Lower lobe of right lung (tissue), 2 donors: ENCODE measurements around the gene COG4. TPM values are rescaled to one million over a fixed set of nuclear protein-coding genes. Genes with fewer than 3 reads are reported as not detected.

Source experiments
- ATAC-seq, 2 donors: fragments of 200-7000 bp; cut with Tn5 transposase; one replicate each; pipeline ENCODE4 v1.9.1; 2020 to 2022; ENCODE audit warnings: mild to moderate bottlenecking in 2 of 2, moderate library complexity in 2 of 2
- DNase-seq: peaks from one replicate; pipeline ENCODE4 v3.0.0-alpha.2; 2020
- H3K27ac ChIP-seq: fragments of 200-600 bp; one replicate; pipeline ENCODE4 v1.8.0; 2022
- H3K27me3 ChIP-seq: fragments of 200-600 bp; one replicate; pipeline ENCODE4 v1.8.0; 2022; ENCODE audit warnings: low read depth
- H3K36me3 ChIP-seq: fragments of 200-600 bp; one replicate; pipeline ENCODE4 v1.8.0; 2022; ENCODE audit warnings: mild to moderate bottlenecking
- H3K4me1 ChIP-seq: fragments of 200-600 bp; one replicate; pipeline ENCODE4 v1.8.0; 2022
- H3K4me3 ChIP-seq: fragments of 200-600 bp; one replicate; pipeline ENCODE4 v1.8.0; 2022; ENCODE audit warnings: mild to moderate bottlenecking
- H3K9me3 ChIP-seq: fragments of 200-600 bp; one replicate; pipeline ENCODE4 v1.8.0; 2022
- intact Hi-C: fragments of 100-400 bp; cut with DNase I; formaldehyde crosslinking; loops from one replicate; pipeline ENCODE4 v1.11.0; 2022
- total RNA-seq: library from RNA; stranded (reverse); fragmentation: NEBNext Ultra II Directional; extraction: Animal tissue kit (Norgen Biotek cat#: 25700); gene quantifications from one replicate; pipeline ENCODE4 v1.2.1, GENCODE V29; 2021
- TF ChIP-seq, protein P1 (sequence below): fragments of 200-600 bp; IDR thresholded peaks from one replicate; pipeline ENCODE4 v1.8.0; 2022; ENCODE audit warnings: antibody characterized with exemption, mild to moderate bottlenecking
- donor health status: DM: no; HTN: yes; CAD: no; lungs with severe emphysema.

COG4 gene
- total RNA-seq, 1 donor from 2014 or later: 62.0 TPM

DNA sequence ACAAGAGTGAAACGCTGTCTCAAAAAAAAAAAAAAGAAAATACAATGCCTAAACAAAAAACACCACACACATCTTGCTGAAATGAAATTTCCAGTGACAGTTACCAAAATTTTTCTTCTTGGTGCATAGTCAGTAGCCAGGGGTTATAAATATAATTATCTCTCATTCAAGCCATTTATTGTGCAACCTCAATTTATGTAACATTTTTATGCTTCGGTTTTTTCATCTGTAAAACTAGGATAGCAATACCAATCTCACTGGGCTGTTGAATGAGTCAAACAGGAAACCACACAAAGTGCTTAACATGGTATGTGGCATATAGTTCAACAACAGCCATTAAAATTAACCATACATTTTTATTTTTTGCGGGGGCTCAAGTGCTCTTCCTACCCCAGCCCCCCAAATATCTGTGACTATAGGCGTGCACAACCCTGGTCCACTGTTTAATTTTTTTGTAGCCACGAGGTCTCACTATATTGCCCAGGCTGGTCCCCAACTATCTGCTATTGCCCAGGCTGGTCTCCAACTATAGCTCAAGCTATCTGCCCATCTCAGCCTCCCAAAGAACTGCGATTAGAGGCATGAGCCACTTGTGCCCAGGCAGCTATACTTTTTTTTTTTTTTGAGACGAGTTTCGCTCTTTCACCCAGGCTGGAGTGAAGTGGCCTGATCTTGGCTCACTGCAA, 2.6 kb downstream of the COG4 start:
- H3K4me3 ChIP-seq: no peak overlapping the region
- DNase-seq: no peak
- peaks cover 30% of the 10 kb centered on the region for H3K4me1 ChIP-seq
- peaks cover 31% of the 10 kb centered on the region for H3K36me3 ChIP-seq
- no peaks in the 10 kb centered on the region for H3K9me3 ChIP-seq
- intact Hi-C loops: no loop called here
- TF ChIP-seq, protein P1, sequence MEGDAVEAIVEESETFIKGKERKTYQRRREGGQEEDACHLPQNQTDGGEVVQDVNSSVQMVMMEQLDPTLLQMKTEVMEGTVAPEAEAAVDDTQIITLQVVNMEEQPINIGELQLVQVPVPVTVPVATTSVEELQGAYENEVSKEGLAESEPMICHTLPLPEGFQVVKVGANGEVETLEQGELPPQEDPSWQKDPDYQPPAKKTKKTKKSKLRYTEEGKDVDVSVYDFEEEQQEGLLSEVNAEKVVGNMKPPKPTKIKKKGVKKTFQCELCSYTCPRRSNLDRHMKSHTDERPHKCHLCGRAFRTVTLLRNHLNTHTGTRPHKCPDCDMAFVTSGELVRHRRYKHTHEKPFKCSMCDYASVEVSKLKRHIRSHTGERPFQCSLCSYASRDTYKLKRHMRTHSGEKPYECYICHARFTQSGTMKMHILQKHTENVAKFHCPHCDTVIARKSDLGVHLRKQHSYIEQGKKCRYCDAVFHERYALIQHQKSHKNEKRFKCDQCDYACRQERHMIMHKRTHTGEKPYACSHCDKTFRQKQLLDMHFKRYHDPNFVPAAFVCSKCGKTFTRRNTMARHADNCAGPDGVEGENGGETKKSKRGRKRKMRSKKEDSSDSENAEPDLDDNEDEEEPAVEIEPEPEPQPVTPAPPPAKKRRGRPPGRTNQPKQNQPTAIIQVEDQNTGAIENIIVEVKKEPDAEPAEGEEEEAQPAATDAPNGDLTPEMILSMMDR: no peak
- H3K27me3 ChIP-seq: no peaks in the 10 kb centered on the region
- ATAC-seq: no peak
- no peak overlapping the region for H3K27ac ChIP-seq

- no peak overlapping the region for H3K27ac ChIP-seq
- ATAC-seq: no peak
- no peak for DNase-seq
- H3K9me3 ChIP-seq: no peaks in the 10 kb centered on the region
- TF ChIP-seq, protein P1: no peak
- H3K27me3 ChIP-seq: no peaks in the 10 kb centered on the region
- no peaks in the 10 kb centered on the region for H3K4me1 ChIP-seq
- intact Hi-C loops: no loop called here
- peaks cover 100% of the 10 kb centered on the region for H3K36me3 ChIP-seq
- H3K4me3 ChIP-seq: no peak overlapping the region
These were observed 10.9 kb downstream of the COG4 start for GRCh38 chr16:70512456-70512855.

DNA sequence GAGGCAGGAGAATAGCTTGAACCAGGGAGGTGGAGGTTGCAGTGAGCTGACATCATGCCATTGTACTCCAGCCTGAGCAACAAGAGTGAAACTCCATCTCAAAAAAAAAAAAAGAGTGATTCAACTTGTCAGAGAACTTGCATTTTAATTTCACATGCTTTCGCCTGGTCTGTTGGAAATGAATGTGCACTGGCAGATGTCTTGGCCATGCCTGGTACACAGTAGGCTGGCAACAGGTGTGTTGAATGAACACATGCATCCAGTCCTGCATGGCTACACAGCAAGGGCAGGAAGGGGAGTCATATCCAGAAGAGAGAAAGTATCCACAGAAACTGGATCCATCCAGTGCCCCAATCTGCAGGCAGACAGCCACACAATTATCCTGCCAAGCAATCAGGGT, 11.5 kb downstream of the COG4 start:
- H3K36me3 ChIP-seq: peaks cover 100% of the 10 kb centered on the region
- no peaks in the 10 kb centered on the region for H3K9me3 ChIP-seq
- DNase-seq: no peak
- intact Hi-C loops: no loop called here
- ATAC-seq: no peak
- no peaks in the 10 kb centered on the region for H3K4me1 ChIP-seq
- no peak overlapping the region for H3K4me3 ChIP-seq
- TF ChIP-seq, protein P1: no peak
- no peaks in the 10 kb centered on the region for H3K27me3 ChIP-seq
- no peak overlapping the region for H3K27ac ChIP-seq

DNA sequence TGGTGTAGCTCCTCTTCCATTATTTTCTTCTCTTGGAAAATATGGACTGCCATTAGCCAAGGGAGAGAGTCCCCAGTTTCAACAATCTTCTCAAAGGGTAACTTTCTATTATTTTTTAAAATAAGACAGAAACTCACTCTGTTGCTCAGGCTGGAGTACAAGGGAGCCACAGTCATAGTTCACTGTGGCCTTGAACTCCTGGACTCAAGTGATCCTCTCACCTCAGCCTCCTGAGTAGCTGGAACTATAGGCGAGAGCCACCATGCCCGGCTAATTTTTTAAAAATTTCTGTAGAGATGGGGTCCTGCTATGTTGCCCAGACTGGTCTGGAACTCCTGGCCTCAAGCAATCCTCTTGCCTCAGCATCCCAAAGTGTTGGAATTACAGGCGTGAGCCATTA, 13.1 kb downstream of the COG4 start:
- no peak overlapping the region for H3K4me3 ChIP-seq
- TF ChIP-seq, protein P1: no peak
- H3K27ac ChIP-seq: no peak overlapping the region
- intact Hi-C loops: no loop called here
- H3K9me3 ChIP-seq: no peaks in the 10 kb centered on the region
- DNase-seq: no peak
- no peak for ATAC-seq
- no peaks in the 10 kb centered on the region for H3K27me3 ChIP-seq
- H3K36me3 ChIP-seq: peaks cover 92% of the 10 kb centered on the region
- H3K4me1 ChIP-seq: no peaks in the 10 kb centered on the region

- Histone ChIP-seq H3K4me1 (no peaks in the 10 kb centered on the region), H3K27ac (no peak overlapping the region), H3K36me3 (peaks cover 84% of the 10 kb centered on the region), H3K4me3 (no peak overlapping the region), H3K27me3 (no peaks in the 10 kb centered on the region), H3K9me3 (no peaks in the 10 kb centered on the region)
- TF ChIP-seq, protein P1: no peak
- DNase-seq (no peak), ATAC-seq (no peak)
- intact Hi-C loops: no loop called here
These were observed 14.6 kb downstream of the COG4 start for GRCh38 chr16:70508752-70509151.
